Bronchial epithelial cell (primary cell): ENCODE measurements around the gene ATOSB. TPM values are rescaled to one million over a fixed set of nuclear protein-coding genes. Genes with fewer than 3 reads are reported as not detected.

ENCODE experiments used
- DNase-seq: peaks from one replicate; pipeline ENCODE4 v3.0.0-alpha.2; 2010; ENCODE audit warnings: low read depth
- FAIRE-seq: peaks from 2 replicates; lab custom pipeline; 2011; peaks lifted over from hg19 to GRCh38; lab: Jason Lieb, UNC
- H3K27me3 ChIP-seq: 2 replicates; pipeline ENCODE4 v1.5.1; 2011; ENCODE audit warnings: low read length; ENCODE audit not compliant: control insufficient read depth, insufficient read depth
- H3K36me3 ChIP-seq: 2 replicates; pipeline ENCODE4 v1.5.1; 2011; ENCODE audit warnings: low read length; ENCODE audit not compliant: control insufficient read depth, insufficient read depth
- H3K4me3 ChIP-seq: 2 replicates; pipeline ENCODE4 v1.5.1; 2011; ENCODE audit warnings: mild to moderate bottlenecking, low read depth, low read length, control low read depth
- CTCF ChIP-seq: IDR thresholded peaks from 2 replicates; pipeline ENCODE4 v1.5.1; 2011; ENCODE audit warnings: mild to moderate bottlenecking, moderate library complexity, low read length, control low read depth, inconsistent platforms; ENCODE audit not compliant: insufficient read depth, severe bottlenecking
- total RNA-seq: library from RNA; depleted of rRNA; stranded (reverse); fragments of >200 nt; gene quantifications from 2 replicates; pipeline ENCODE4 v1.2.1, GENCODE V29; 2014

Gene ATOSB
- total RNA-seq, 1 donor from 2014 or later = 10.3 TPM

- Histone ChIP-seq H3K36me3 (peaks cover 42% of the 10 kb centered on the region), H3K27me3 (no peaks in the 10 kb centered on the region), H3K4me3 (no peak overlapping the region)
- TF ChIP-seq CTCF = no peak
- DNase-seq (no peak), FAIRE-seq (no peak)
Measured at GRCh38 chr9:35057271-35057620, 58.4 kb downstream of the ATOSB start.

DNA sequence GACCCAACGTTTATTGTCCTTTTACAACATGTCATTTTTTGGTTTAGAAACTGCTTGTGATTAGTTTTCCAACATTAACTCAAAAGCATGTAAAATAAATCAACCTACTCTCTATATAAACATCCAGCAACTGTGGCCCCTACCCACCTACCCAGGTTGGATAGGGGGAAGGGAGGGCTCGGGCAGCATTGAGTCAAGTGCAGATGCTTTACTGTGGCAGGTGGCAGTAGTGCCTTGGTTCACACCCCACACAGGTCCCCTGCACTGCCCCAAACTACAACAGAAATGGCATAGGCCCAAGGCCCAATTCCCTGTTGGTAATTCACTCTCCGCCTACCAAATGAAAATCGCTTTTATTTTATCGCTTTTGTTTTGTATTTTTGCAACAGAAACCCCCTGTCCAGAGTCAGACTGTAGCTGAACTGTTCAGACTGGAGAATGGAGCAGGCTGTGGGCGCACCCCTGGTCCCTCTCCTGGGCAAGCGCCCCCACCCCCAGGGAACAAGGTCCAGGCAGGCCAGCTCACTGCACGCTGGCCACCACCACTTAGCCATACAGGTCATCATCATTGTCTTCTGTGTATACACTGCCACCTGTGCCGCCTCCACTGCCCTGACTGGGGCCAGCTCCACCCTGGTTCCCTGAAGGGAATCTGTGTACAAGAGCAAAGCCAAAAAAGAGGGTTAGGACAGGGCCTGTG lies 58.9 kb downstream of the ATOSB start:
- FAIRE-seq (peak; percentile 7), DNase-seq (no peak)
- TF ChIP-seq CTCF = no peak
- Histone ChIP-seq H3K27me3 (no peaks in the 10 kb centered on the region), H3K36me3 (peaks cover 38% of the 10 kb centered on the region), H3K4me3 (no peak overlapping the region)

- DNase-seq (no peak), FAIRE-seq (no peak)
- no peaks in the 10 kb centered on the region for H3K27me3 ChIP-seq
- H3K36me3 ChIP-seq = peaks cover 30% of the 10 kb centered on the region
- TF ChIP-seq CTCF = no peak
- no peak overlapping the region for H3K4me3 ChIP-seq
Measured at GRCh38 chr9:35054871-35055644, 60.6 kb downstream of the ATOSB start.

GRCh38 chr9:35054185-35054835 lies 61.4 kb downstream of the ATOSB start:
- Histone ChIP-seq H3K36me3 (peaks cover 23% of the 10 kb centered on the region), H3K27me3 (no peaks in the 10 kb centered on the region), H3K4me3 (no peak overlapping the region)
- FAIRE-seq (no peak), DNase-seq (no peak)
- no peak for TF ChIP-seq CTCF

Other genes with a start within 250 kb of the ATOSB start
- 0.13 and 0.26 TPM in 2 replicates for gene PHF24, start 157.6 kb downstream of the ATOSB start, total RNA-seq
- gene DNAJB5, start 126.1 kb downstream of the ATOSB start, total RNA-seq = 8.2 and 11.0 TPM in 2 replicates
- gene VCP, start 43.2 kb downstream of the ATOSB start, total RNA-seq = 320 and 342 TPM in 2 replicates
- gene FANCG, start 35.9 kb downstream of the ATOSB start, total RNA-seq = 7.6 and 9.7 TPM in 2 replicates
- gene PIGO, start 19.3 kb downstream of the ATOSB start, total RNA-seq = 22.9 and 25.3 TPM in 2 replicates
- 165 and 248 TPM in 2 replicates for gene STOML2, start 12.7 kb downstream of the ATOSB start, total RNA-seq
- gene UNC13B, start 46.1 kb upstream of the ATOSB start, total RNA-seq = 16.8 and 30.6 TPM in 2 replicates